DND-41 (cell line): ENCODE measurements around the gene ZBTB39.
"Not testable (repeated sequence)": the region's sequence is repeated elsewhere in the genome, so short reads cannot be mapped to it uniquely, and the experiment has no call there.

ENCODE experiments used
- EZH2 ChIP-seq: IDR thresholded peaks from 3 replicates; pipeline ENCODE4 v1.6.1; 2012; ENCODE audit warnings: borderline replicate concordance, low read depth, mild to moderate bottlenecking, moderate library complexity, low read length, inconsistent platforms; ENCODE audit not compliant: severe bottlenecking
- TF ChIP-seq, protein P1 (sequence below): IDR thresholded peaks from 2 replicates; pipeline ENCODE4 v1.5.1; 2012; ENCODE audit warnings: borderline replicate concordance, low read length, moderate library complexity, mild to moderate bottlenecking; ENCODE audit not compliant: poor library complexity, severe bottlenecking; ENCODE audit errors: extremely low read depth

- not testable (repeated sequence) for TF ChIP-seq EZH2
- TF ChIP-seq, protein P1, sequence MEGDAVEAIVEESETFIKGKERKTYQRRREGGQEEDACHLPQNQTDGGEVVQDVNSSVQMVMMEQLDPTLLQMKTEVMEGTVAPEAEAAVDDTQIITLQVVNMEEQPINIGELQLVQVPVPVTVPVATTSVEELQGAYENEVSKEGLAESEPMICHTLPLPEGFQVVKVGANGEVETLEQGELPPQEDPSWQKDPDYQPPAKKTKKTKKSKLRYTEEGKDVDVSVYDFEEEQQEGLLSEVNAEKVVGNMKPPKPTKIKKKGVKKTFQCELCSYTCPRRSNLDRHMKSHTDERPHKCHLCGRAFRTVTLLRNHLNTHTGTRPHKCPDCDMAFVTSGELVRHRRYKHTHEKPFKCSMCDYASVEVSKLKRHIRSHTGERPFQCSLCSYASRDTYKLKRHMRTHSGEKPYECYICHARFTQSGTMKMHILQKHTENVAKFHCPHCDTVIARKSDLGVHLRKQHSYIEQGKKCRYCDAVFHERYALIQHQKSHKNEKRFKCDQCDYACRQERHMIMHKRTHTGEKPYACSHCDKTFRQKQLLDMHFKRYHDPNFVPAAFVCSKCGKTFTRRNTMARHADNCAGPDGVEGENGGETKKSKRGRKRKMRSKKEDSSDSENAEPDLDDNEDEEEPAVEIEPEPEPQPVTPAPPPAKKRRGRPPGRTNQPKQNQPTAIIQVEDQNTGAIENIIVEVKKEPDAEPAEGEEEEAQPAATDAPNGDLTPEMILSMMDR, result not testable (repeated sequence)
Measured at GRCh38 chr12:57018353-57018752, 12.0 kb upstream of the ZBTB39 start.
